NCI-H1694 (cell line): Measurements from ENCODE around the gene PDPK1.
"Not testable (repeated sequence)": the region's sequence is repeated elsewhere in the genome, so short reads cannot be mapped to it uniquely, and the experiment has no call there.

ENCODE experiments used
- DNase-seq: peaks from one replicate; lab custom pipeline; 2025; lab: John Stamatoyannopoulos, UW

Gene PDPK1

GRCh38 chr16:2540912-2541311, 3.1 kb downstream of the PDPK1 start:
- not testable (repeated sequence) for DNase-seq

- not testable (repeated sequence) for DNase-seq
Observed at GRCh38 chr16:2541409-2541808, 3.6 kb downstream of the PDPK1 start.

- not testable (repeated sequence) for DNase-seq
Observed at GRCh38 chr16:2543771-2544170, 6.0 kb downstream of the PDPK1 start.

- DNase-seq, result not testable (repeated sequence)
Observed at GRCh38 chr16:2550283-2550878, 12.6 kb downstream of the PDPK1 start.

GRCh38 chr16:2551420-2551889, 13.6 kb downstream of the PDPK1 start:
- DNase-seq, result not testable (repeated sequence)

GRCh38 chr16:2554709-2555425, 17.0 kb downstream of the PDPK1 start:
- DNase-seq, result not testable (repeated sequence)

- not testable (repeated sequence) for DNase-seq
Observed at GRCh38 chr16:2557150-2557549, 19.3 kb downstream of the PDPK1 start.

- not testable (repeated sequence) for DNase-seq
Observed at GRCh38 chr16:2560131-2560797, 22.4 kb downstream of the PDPK1 start.

GRCh38 chr16:2560798-2561133, 22.9 kb downstream of the PDPK1 start:
- DNase-seq, result not testable (repeated sequence)

GRCh38 chr16:2567506-2567905, 29.7 kb downstream of the PDPK1 start:
- not testable (repeated sequence) for DNase-seq

- not testable (repeated sequence) for DNase-seq
Observed at GRCh38 chr16:2568573-2568972, 30.8 kb downstream of the PDPK1 start.

GRCh38 chr16:2572704-2573103, 34.9 kb downstream of the PDPK1 start:
- DNase-seq, result not testable (repeated sequence)

GRCh38 chr16:2575839-2576238, 38.0 kb downstream of the PDPK1 start:
- DNase-seq, result not testable (repeated sequence)

- not testable (repeated sequence) for DNase-seq
Observed at GRCh38 chr16:2577044-2577443, 39.2 kb downstream of the PDPK1 start.

- not testable (repeated sequence) for DNase-seq
Observed at GRCh38 chr16:2578905-2579304, 41.1 kb downstream of the PDPK1 start.

- not testable (repeated sequence) for DNase-seq
Observed at GRCh38 chr16:2580143-2580542, 42.3 kb downstream of the PDPK1 start.

GRCh38 chr16:2580818-2581217, 43.0 kb downstream of the PDPK1 start:
- DNase-seq, result not testable (repeated sequence)

GRCh38 chr16:2584729-2585650, 47.2 kb downstream of the PDPK1 start:
- peak; percentile 2 for DNase-seq

- no peak for DNase-seq
Observed at GRCh38 chr16:2585651-2586081, 47.8 kb downstream of the PDPK1 start.

GRCh38 chr16:2586241-2586640, 48.4 kb downstream of the PDPK1 start:
- no peak for DNase-seq

GRCh38 chr16:2586901-2587480, 49.2 kb downstream of the PDPK1 start:
- no peak for DNase-seq
